Left lung (tissue), 10 donors: Measurements from ENCODE around the gene FOXM1. TPM values are rescaled to one million over a fixed set of nuclear protein-coding genes. Genes with fewer than 3 reads are reported as not detected.

Experiments used
- ATAC-seq: fragments of 200-7000 bp; cut with Tn5 transposase; one replicate; pipeline ENCODE4 v1.9.1; 2020; ENCODE audit warnings: moderate library complexity
- DNase-seq, 4 donors: peaks; one replicate each; pipeline ENCODE4 v3.0.0-alpha.2; 2013 to 2020
- H3K27ac ChIP-seq, 2 donors: fragments of 200-600 bp; sonication (generic) in 1 of 2; one replicate each; pipeline versions ENCODE4 v1.5.0 to v1.8.0; 2020 to 2021
- H3K27me3 ChIP-seq, 2 donors: fragments of 200-600 bp; sonication (generic) in 1 of 2; one replicate each; pipeline versions ENCODE4 v1.5.0 to v1.8.0; 2020 to 2021
- H3K36me3 ChIP-seq, 2 donors: fragments of 200-600 bp; sonication (generic) in 1 of 2; one replicate each; pipeline versions ENCODE4 v1.5.0 to v1.8.0; 2020 to 2021
- H3K4me1 ChIP-seq, 2 donors: fragments of 200-600 bp; one replicate each; pipeline ENCODE4 v1.8.0; 2021
- H3K4me3 ChIP-seq, 2 donors: fragments of 200-600 bp; sonication (generic) in 1 of 2; one replicate each; pipeline versions ENCODE4 v1.5.0 to v1.8.0; 2020 to 2021; ENCODE audit warnings: mild to moderate bottlenecking in 1 of 2
- H3K9me3 ChIP-seq, 2 donors: fragments of 200-600 bp; sonication (generic) in 1 of 2; one replicate each; pipeline versions ENCODE4 v1.5.0 to v1.8.0; 2020 to 2021
- intact Hi-C, 2 donors: fragments of 100-400 bp; cut with DNase I; formaldehyde crosslinking; loops; one replicate each; pipeline versions ENCODE4 v1.11.2 to v1.14.2; 2022
- polyA plus RNA-seq, 6 donors: library from polyadenylated mRNA; unstranded; fragments of 120-200 nt; gene quantifications; one replicate each; pipeline ENCODE4 v1.2.1, GENCODE V29; 2013; ENCODE audit not compliant: insufficient read length in 6 of 6
- total RNA-seq, 2 donors: library from RNA; stranded (reverse); fragmentation: NEBNext Ultra II Directional; extraction: Animal tissue kit (Norgen Biotek cat#: 25700); gene quantifications; one replicate each; pipeline ENCODE4 v1.2.1, GENCODE V29; 2021
- TF ChIP-seq, protein P1 (sequence below), 2 donors: fragments of 200-600 bp; sonication (generic) in 1 of 2; IDR thresholded peaks; one replicate each; pipeline versions ENCODE4 v1.5.0 to v1.8.0; 2021; ENCODE audit warnings: antibody characterized with exemption in 2 of 2
- donor health status: DM: no; HTN: yes; CAD: no.
- donor health status: DM: no; HTN: no; CAD: no.

Gene FOXM1
- total and polyA plus RNA-seq, 8 donors, result 4.7 to 54.0 (median 27.3) TPM

DNA sequence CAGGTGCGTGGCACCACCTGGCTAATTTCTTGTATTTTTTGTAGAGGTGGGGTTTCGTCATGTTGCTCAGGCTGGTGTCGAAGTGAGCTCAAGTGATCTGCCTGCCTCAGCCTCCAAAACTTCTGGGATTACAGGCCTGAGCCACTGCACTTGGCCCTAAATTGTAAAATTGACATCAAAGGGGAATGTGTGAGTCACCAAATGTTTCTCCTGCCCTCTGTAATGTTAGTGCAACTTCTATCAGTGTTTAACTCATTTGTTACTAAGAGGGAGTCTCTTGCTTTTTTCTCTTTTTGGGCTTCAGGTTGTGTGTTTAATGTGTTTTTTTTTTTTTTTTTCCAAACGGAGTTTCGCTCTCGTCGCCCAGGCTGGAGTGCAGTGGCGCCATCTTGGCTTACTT lies 16.0 kb upstream of the FOXM1 start:
- ATAC-seq, result no peak
- Histone ChIP-seq H3K4me3 (no peak overlapping the region), H3K27ac (no peak overlapping the region), H3K4me1 (peaks cover 0 to 21% of the 10 kb centered on the region in 2 donors), H3K36me3 (peaks cover 0 to 4% of the 10 kb centered on the region in 2 donors), H3K9me3 (no peaks in the 10 kb centered on the region), H3K27me3 (no peaks in the 10 kb centered on the region)
- TF ChIP-seq, protein P1, sequence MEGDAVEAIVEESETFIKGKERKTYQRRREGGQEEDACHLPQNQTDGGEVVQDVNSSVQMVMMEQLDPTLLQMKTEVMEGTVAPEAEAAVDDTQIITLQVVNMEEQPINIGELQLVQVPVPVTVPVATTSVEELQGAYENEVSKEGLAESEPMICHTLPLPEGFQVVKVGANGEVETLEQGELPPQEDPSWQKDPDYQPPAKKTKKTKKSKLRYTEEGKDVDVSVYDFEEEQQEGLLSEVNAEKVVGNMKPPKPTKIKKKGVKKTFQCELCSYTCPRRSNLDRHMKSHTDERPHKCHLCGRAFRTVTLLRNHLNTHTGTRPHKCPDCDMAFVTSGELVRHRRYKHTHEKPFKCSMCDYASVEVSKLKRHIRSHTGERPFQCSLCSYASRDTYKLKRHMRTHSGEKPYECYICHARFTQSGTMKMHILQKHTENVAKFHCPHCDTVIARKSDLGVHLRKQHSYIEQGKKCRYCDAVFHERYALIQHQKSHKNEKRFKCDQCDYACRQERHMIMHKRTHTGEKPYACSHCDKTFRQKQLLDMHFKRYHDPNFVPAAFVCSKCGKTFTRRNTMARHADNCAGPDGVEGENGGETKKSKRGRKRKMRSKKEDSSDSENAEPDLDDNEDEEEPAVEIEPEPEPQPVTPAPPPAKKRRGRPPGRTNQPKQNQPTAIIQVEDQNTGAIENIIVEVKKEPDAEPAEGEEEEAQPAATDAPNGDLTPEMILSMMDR (IDR thresholded peaks at IDR 0.05), result no peak
- peak in 1 of 4 donors; percentile 8 for DNase-seq
- intact Hi-C loops, result no loop called here

DNA sequence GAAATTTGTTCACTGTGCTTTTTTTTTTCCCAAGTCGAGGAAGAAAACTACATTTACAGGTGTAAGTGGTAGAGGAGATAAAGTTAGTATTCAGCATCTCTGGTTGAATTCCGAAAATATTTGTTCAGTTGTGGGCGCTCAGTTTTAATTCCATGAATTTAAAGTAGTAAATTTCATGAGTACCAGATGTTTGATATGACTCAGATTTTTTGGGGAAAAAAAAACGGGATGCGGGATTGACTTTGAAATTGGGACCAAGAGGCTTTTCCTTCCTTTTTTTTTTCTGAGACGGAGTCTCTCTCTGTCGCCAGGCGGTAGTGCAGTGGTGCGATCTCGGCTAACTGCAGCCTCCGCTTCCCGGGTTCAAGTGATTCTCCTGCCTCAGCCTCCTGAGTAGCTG lies 15.3 kb upstream of the FOXM1 start:
- Histone ChIP-seq H3K4me1 (peaks cover 0 to 21% of the 10 kb centered on the region in 2 donors), H3K27ac (peak overlapping the region in 1 of 2 donors; percentile 93), H3K9me3 (no peaks in the 10 kb centered on the region), H3K27me3 (no peaks in the 10 kb centered on the region), H3K36me3 (peaks cover 0 to 7% of the 10 kb centered on the region in 2 donors), H3K4me3 (no peak overlapping the region)
- no peak for ATAC-seq
- TF ChIP-seq, protein P1 (IDR thresholded peaks at IDR 0.05), result no peak
- DNase-seq, result peak in 1 of 4 donors; percentile 6
- intact Hi-C loops, result no loop called here

DNA sequence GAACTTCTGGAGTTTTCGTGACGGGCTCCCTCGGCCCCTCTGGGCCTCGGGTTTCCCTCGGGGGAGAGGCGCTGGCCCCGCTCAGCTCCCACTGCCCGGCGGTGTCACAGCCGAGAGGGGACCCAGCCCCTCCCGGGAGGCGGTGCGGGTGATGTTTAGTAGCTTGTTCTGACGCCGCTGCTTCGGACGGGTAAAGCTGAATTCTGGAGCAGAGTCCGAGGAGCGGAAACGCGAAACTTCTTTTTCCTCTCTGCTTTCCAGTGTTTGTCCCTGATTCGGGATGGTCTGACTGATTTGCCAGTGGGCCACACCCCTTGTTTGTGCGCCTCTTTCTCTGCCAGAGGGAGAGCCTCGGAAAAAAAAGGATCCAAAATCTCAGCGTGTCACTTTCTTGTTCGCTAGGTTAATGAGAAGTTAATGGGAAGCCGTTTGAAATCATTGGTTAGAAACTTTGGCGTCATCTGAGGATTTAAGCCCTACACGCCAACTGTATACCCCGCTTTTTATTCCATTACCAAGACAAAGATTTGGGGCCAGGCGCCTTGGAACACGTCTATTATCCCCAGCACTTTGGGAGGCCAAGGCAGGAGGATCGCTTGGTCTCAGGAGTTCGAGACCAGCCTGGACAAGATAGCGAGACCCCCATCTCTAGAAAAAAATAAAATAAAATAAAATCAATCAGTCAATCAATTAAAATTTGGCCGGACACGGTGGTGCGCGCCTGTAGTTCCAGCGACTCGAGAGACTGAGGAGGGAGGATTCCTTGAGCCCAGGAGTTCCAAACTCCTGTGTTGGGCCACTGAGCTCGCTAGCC lies 14.5 kb upstream of the FOXM1 start:
- Histone ChIP-seq H3K36me3 (peaks cover 0 to 7% of the 10 kb centered on the region in 2 donors), H3K27me3 (no peaks in the 10 kb centered on the region), H3K4me1 (peaks cover 0 to 21% of the 10 kb centered on the region in 2 donors), H3K4me3 (peak overlapping the region; percentile 64 to 94), H3K27ac (peak overlapping the region; percentile 83 to 93), H3K9me3 (no peaks in the 10 kb centered on the region)
- peak in 3 of 4 donors; percentile 31 to 77 (median 70) for DNase-seq
- peak; percentile 68 for ATAC-seq
- intact Hi-C loops, result no loop called here
- TF ChIP-seq, protein P1 (IDR thresholded peaks at IDR 0.05), result no peak

DNA sequence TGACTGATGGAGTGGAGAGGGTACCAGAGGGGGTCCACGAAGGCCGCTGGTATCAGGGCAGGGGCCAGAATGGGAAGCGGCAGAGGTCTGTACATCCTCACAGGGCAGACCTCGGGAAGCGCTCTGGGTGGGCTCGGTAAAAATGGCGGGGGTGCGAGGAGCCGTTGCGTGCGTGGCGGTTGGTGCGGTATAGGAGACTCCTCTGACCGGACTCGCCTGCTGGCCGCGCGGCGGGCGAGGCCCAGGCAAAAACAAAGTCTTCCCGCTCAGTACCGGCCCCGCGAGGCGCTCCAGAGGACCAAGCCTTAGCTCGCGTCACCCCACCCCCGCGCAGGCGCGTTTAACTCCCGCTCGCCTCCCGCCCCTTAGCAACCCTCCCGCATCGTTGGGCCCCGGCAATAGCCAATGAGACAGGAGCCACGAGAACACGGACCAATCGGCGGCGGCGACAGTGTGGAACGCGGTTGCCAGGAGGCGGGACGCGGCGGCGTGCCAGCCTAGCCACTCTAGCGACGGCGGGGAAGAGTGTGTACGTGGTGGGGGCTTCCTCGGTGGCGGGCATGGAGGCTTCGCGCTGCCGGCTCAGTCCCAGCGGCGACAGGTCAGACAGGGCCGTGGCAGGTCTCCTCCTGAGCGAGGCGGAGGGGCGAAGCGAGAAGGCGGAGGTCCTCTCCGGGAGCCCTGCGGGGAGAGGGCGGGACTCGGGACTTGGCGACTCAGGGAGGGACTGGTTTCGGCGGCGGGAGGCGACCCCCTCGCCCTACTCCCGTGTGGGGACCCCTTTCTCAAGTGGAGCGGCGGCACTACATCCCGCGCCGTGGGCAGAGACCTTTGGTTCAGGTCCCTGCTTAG lies 13.6 kb upstream of the FOXM1 start, which contains the start of gene TULP3:
TSS of gene TULP3 (plus strand) at position 504 of the 852 bp plus-strand sequence. CDS start at position 561, 57 bp downstream.
- Histone ChIP-seq H3K4me1 (peaks cover 0 to 21% of the 10 kb centered on the region in 2 donors), H3K27me3 (no peaks in the 10 kb centered on the region), H3K4me3 (peak within 1 kb of the TSS; percentile 64 to 94), H3K36me3 (peaks cover 0 to 15% of the 10 kb centered on the region in 2 donors), H3K27ac (peak within 1 kb of the TSS; percentile 83 to 93), H3K9me3 (no peaks in the 10 kb centered on the region)
- ATAC-seq (peak; percentile 98), DNase-seq (peak; percentile 98 to 99 (median 99))
- intact Hi-C loops, result no loop called here
- TF ChIP-seq, protein P1 (IDR thresholded peaks at IDR 0.05), result no peak
